Uterus (tissue), 4 donors: ENCODE results near the gene SLC36A1. TPM values are rescaled to one million over a fixed set of nuclear protein-coding genes. Genes with fewer than 3 reads are reported as not detected.

Source experiments
- DNase-seq, 2 donors: peaks; one replicate each; pipeline ENCODE4 v3.0.0-alpha.2; 2019 to 2020
- H3K27ac ChIP-seq, 2 donors: fragments of 200-600 bp; sonication (generic); 1 replicate in 1 of 2; 2 replicates in 1 of 2; pipeline ENCODE4 v1.5.1; 2016 to 2018
- H3K27me3 ChIP-seq, 2 donors: fragments of 200-600 bp; sonication (generic); one replicate each; pipeline ENCODE4 v1.5.1; 2018 to 2019; ENCODE audit warnings: control low read depth in 1 of 2
- H3K36me3 ChIP-seq, 2 donors: fragments of 200-600 bp; sonication (generic); one replicate each; pipeline ENCODE4 v1.5.1; 2019; ENCODE audit warnings: control low read depth in 1 of 2
- H3K4me1 ChIP-seq, 2 donors: fragments of 200-600 bp; sonication (generic); one replicate each; pipeline ENCODE4 v1.5.1; 2018 to 2019; ENCODE audit warnings: control low read depth in 1 of 2
- H3K4me3 ChIP-seq, 2 donors: fragments of 200-600 bp; sonication (generic); 1 replicate in 1 of 2; 2 replicates in 1 of 2; pipeline ENCODE4 v1.5.1; 2018 to 2019; ENCODE audit warnings: mild to moderate bottlenecking in 1 of 2
- H3K9me3 ChIP-seq, 2 donors: fragments of 200-600 bp; sonication (generic); one replicate each; pipeline ENCODE4 v1.5.1; 2019; ENCODE audit warnings: control low read depth in 1 of 2
- CTCF ChIP-seq, 4 experiments: fragments of 200-600 bp in 2 of 4; fragments of 450-650 bp in 2 of 4; sonication (generic) in 2 of 4; IDR thresholded peaks; one replicate each; pipeline ENCODE4 v1.5.1; 2016 to 2019; ENCODE audit warnings: antibody characterized with exemption in 4 of 4, mild to moderate bottlenecking in 2 of 4, moderate library complexity in 1 of 4
- POLR2A ChIP-seq, 2 donors: fragments of 450-650 bp; IDR thresholded peaks; one replicate each; pipeline ENCODE4 v1.6.1; 2016; ENCODE audit warnings: antibody characterized with exemption in 2 of 2, mild to moderate bottlenecking in 1 of 2, moderate library complexity in 1 of 2
- intact Hi-C: fragments of 100-400 bp; cut with DNase I; formaldehyde crosslinking; loops from one replicate; pipeline ENCODE4 v1.15.1; 2023; ENCODE audit warnings: low total_unique reads
- total RNA-seq, 4 donors: library from RNA; depleted of rRNA in 3 of 4; stranded (reverse); fragments of >200 nt in 3 of 4; gene quantifications; one replicate each; pipeline versions ENCODE4 v1.1.0 to v1.2.4, GENCODE V29; 2014 to 2023
- donor health status: DM: yes; HTN: yes; CAD: no.

SLC36A1 gene
- total RNA-seq, 4 donors from 2014 or later, result 5.0 to 10.1 (median 5.8) TPM

GRCh38 chr5:151459680-151460324 lies 12.4 kb downstream of the SLC36A1 start:
- Histone ChIP-seq H3K4me3 (no peak overlapping the region), H3K4me1 (no peaks in the 10 kb centered on the region), H3K27ac (no peak overlapping the region), H3K9me3 (no peaks in the 10 kb centered on the region), H3K27me3 (no peaks in the 10 kb centered on the region), H3K36me3 (no peaks in the 10 kb centered on the region)
- DNase-seq, result no peak
- TF ChIP-seq CTCF (IDR thresholded peaks at IDR 0.05), result no peak
- no peak for TF ChIP-seq POLR2A (IDR thresholded peaks at IDR 0.05)
- intact Hi-C loops, result no loop called here

- Histone ChIP-seq H3K4me3 (no peak overlapping the region), H3K27ac (no peak overlapping the region), H3K4me1 (no peaks in the 10 kb centered on the region), H3K9me3 (no peaks in the 10 kb centered on the region), H3K27me3 (no peaks in the 10 kb centered on the region), H3K36me3 (no peaks in the 10 kb centered on the region)
- intact Hi-C loops, result no loop called here
- DNase-seq, result no peak
- TF ChIP-seq CTCF (IDR thresholded peaks at IDR 0.05) (no peak), POLR2A (IDR thresholded peaks at IDR 0.05) (no peak)
Measured at GRCh38 chr5:151461312-151461711, 13.9 kb downstream of the SLC36A1 start.

DNA sequence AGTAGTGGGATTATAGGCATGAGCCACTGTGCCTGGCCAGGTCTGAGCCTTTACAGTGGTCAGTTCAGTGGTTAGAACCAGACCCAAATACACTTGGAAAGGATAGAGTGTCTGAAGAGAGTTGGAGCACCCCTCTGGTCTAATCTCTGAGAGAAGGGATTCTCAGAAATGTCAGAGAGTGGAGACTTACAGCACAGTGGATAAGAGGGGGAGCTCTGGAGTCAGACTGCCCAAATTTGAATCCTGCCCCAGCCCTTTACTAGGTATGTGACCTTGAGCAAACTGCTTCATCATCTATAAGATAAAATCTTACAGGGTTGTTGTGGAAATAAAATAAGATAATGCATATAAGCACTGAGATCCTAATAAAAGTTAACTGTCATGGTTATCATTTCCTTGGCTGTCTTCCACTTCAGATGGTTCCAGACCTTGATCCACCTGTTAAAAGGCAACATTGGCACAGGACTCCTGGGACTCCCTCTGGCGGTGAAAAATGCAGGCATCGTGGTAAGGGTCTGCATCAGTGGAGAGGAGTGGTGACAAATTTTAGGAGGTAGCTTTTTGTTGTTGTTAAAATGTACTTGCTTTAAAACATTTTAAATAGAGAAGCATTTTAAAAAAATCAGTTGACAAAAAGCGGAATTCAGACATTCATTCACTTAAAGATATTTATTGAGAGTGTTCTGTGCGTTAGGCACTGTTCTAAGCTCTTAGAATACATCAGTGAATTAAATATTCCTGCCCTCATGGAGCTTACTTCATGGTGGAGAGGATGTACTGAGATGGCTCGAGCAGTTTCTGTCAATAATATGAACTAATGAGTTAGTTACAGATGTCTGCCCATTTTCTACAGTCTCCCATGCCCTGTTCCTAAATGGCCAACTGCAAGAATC lies 16.0 kb downstream of the SLC36A1 start:
- no peaks in the 10 kb centered on the region for H3K9me3 ChIP-seq
- no peak for DNase-seq
- no peaks in the 10 kb centered on the region for H3K36me3 ChIP-seq
- TF ChIP-seq POLR2A (IDR thresholded peaks at IDR 0.05) (no peak), CTCF (IDR thresholded peaks at IDR 0.05) (no peak)
- H3K27ac ChIP-seq, result no peak overlapping the region
- H3K4me3 ChIP-seq, result no peak overlapping the region
- no peaks in the 10 kb centered on the region for H3K27me3 ChIP-seq
- intact Hi-C loops, result no loop called here
- H3K4me1 ChIP-seq, result no peaks in the 10 kb centered on the region

DNA sequence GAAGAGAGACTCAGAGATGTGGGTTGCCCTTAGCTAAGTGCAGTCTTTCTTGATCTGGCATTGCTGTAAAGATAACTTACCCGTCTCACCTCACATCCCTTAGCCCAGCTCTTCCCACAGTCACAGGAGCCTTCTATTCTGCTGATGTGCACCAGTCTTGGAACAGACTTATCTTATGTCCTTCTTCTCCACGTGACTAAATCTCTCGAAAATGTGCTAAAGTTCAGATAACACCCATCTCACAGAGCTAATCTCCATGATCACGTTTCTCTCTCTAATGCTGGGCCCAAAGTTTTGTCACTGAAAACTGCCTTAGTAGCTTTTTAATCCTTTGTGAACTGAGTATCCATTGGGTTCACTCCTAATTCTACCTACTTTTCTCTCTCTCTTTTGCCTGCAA lies 16.7 kb downstream of the SLC36A1 start:
- Histone ChIP-seq H3K36me3 (no peaks in the 10 kb centered on the region), H3K4me3 (no peak overlapping the region), H3K27ac (no peak overlapping the region), H3K27me3 (no peaks in the 10 kb centered on the region), H3K9me3 (no peaks in the 10 kb centered on the region), H3K4me1 (no peaks in the 10 kb centered on the region)
- TF ChIP-seq POLR2A (IDR thresholded peaks at IDR 0.05), result no peak
- TF ChIP-seq CTCF (IDR thresholded peaks at IDR 0.05), result no peak
- no peak for DNase-seq
- intact Hi-C loops, result no loop called here

- intact Hi-C loops, result no loop called here
- DNase-seq, result no peak
- H3K27me3 ChIP-seq, result no peaks in the 10 kb centered on the region
- H3K4me1 ChIP-seq, result no peaks in the 10 kb centered on the region
- no peak overlapping the region for H3K4me3 ChIP-seq
- H3K36me3 ChIP-seq, result no peaks in the 10 kb centered on the region
- no peak overlapping the region for H3K27ac ChIP-seq
- no peaks in the 10 kb centered on the region for H3K9me3 ChIP-seq
- TF ChIP-seq CTCF (IDR thresholded peaks at IDR 0.05) (no peak), POLR2A (IDR thresholded peaks at IDR 0.05) (no peak)
Measured at GRCh38 chr5:151465476-151465875, 18.1 kb downstream of the SLC36A1 start.
